Fibroblast of the conjunctiva (primary cell): Measurements from ENCODE around the gene BCAR3.

ENCODE experiments used
- DNase-seq: peaks from one replicate; pipeline ENCODE4 v3.0.0-alpha.2; 2010; ENCODE audit warnings: low read depth

The BCAR3 gene

DNA sequence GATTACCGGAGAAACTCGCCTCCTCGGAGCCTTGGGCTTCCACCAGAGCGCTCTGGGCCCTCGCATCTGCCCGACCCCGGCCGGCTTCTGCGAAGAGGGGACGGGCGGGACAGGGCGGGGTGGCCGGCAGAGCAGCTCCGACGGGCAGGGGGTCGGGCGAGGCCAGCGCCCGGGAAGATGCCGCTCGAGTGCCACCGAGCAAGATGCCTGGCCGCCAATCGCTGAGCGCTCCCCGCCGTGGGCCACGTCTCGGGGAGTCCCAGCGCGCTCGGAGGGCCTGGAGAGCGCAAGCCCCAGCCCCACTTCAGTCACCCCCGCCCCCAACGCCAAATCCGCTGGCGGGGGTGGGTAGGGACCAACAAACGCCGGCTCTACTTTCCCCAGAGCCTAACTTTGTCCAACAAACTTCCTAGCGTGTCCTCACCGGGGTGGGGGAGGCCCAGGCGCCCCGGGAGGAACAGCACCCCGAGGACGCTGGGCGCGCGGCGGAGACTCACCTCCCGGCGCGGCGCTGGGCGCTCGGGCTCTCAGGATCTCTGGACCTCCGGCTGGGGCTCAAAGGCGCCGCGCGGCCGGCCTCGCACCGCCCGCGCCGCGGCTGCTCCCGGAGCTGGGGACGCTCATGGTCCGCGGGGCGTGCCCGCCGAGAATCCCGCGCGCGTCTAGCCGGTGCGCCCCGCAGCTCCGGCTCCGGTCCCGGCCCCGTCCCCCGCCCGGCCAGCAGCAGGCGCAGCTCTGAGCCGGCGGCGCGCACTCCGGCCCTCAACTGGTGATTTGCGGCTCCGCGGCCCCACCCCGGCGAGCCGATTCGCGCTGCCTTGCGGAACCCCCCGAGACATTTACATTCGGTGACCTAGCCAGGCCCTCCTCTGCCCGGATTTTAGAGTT, at the start of gene BCAR3:
TSS of gene BCAR3 (minus strand) at position 737 of the 888 bp plus-strand sequence. CDS start 6,907 bp downstream, outside the sequence.
- DNase-seq = no peak

DNA sequence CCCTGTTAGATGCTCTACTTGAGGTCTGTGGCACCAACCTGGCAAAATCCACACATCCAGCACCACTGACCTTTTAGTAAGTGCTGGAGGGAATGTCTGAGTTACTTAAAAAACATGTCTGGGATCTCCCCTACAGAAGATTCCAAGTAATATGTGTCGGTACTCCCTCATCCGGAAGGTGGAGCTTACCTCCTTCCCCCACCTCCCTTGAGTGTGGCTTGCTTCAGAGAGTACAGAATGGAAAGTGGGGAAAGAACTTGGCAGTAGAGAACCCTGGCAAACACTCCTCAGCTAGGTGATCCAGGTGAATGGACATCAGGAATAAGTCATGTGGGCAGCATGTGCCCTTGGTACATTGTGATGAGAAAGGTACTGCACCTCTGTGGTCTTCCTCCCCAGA, 49.0 kb upstream of the BCAR3 start:
- DNase-seq = no peak

DNA sequence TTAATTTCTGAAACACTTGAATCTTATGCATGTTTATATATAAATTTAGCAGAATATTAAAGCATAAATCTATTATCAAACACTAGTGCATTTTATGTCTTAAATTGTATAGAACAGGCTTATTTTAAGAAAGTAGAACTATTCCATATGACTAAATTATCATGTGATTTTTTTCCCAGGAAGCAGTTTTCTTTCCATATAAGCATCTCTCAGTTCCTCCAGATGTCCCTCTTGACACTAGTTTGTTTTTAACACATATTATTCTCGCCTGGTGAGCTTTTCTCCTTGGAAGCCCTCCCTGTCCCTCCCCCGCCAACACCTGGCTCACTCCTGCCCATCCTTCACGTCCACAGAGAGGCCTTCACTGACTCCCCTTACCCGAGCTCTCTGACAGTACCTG, 48.3 kb upstream of the BCAR3 start:
- no peak for DNase-seq

DNA sequence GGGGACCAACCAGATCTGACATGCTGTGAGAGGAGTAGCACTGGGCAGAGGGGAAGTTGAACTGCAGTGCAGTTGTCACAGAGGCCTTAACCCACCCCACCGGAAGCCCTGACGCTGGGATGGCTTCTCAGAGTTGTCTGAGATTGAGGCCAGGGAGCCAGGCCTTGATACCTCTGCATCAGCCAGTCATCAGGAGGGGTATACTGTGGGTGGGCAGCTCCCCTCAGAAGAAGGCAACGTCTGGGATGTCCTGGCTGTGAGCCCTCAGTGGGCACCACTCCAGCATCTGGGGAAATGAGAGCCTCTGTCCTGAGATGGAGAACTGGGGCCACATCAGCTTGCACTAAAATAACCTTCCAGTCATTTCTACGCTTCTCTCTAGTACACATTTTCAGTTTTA, 47.9 kb upstream of the BCAR3 start:
- no peak for DNase-seq

DNA sequence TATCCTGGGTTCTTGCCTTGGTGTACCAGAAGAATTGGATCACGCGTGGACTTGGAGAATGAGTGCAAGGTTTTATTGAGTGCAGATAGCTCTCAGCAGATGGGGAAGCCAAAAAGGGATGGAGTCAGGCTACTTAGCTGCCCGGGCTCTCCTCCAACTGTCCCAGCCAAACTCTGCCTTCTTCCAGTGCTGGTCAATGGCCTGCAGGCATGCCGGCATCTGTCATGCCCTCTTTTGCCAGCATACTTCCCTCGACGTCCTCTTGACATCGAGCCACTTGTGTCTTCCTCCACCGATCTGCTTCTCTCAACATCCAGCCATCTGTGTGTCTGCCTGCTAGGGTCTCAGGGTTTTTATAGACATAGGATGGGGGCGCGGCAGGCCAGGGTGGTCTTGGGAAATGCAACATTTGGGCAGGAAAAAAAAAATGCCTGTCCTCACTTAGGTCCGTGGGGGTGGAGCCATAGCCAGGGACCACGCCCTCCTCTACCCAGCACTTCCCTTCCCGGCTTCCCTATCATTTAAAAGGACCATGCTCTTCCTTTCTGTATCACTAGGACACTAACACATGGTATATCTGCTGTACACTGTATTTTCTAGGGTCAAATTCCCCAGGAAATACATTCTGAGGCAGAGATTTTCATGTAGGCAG, 47.0 kb upstream of the BCAR3 start:
- no peak for DNase-seq

DNA sequence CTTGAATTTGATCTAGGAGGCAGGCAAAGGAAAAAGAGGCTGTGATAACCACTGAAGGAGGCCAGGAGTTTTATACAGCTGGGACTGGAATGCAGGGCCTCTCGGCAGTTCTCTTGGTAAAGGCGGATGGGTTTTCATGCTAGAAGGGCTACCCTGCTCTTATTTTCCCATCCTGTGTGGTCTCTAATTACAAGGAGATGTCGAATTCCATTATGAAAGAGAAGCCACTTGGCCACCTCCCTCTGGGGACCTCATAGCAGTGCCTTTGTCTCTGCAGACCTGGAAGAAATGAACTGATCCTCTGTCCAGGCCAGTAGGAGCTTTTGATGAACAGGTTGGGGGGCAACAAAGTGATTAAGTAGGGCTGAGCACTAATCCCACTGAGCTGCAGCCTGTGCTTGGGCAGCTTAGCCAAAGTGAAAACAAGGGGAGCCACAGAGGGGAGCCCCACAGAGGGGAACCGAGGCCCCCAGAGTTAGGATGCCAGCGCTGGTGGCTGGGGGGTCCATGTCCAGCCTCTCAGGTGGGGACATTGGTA, 42.2 kb upstream of the BCAR3 start:
- DNase-seq = no peak

DNA sequence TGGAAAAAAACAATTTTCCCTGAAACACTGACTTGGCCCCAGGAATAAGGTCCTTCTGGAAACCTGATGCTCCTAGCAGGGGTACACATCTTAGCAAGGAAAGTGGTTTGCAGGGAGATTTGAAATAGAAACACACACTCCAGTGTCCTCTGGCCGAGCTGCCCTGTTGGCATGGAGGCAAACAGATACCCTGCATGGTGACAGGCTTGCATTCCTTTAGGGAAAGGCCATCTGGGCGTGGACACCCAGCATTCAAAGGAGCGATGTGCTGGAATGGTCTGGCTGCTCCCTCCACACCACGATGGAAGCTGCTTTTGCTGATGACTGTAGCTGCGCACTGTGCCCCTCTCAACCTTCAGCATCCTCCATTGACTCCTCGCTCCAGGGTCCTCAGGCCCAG, 41.5 kb upstream of the BCAR3 start:
- DNase-seq = no peak

DNA sequence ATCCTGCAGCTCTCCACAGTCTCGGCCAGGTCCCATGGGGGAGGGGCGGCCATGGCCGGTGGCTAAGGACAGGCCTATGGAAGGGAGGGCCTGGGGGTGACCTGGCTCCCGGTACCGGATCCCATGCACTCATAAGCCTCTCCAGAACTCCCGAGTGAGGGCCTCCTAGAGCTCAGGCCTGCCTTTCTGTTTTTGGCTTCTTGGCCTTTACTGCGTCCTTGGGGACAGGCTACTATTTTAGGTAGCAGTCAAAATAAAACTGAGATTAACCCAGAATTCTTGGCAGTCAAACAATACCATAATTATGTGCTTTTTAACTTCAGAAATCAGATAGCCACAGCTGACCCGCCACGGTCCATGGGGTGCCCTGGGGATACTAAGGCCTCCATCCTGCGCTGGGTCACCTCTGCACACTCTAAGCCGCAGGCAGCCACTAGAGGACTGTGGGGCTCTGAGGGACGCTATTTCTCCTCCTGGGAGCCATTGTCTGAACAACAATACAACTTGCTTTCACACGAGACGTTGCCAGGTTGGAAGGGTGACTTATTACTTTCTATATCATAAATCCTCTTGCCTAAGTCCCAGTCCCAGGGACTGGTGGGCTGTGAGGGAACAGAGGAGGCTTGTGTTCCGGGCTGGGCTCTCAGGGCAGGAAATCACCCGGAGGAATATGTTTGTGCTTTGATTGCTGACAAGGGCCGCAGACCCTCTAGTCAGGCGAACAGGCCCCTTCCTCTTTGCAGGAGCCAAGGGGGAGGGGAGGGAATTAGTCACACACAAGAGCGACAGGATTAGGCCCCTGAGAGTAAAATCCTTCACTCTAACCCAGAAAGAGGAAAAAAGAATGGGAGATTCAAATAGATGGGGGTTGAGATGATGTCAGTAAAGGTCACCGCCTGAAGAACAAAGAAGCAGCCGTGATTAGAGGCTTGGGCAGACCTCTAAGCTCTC, 40.7 kb upstream of the BCAR3 start:
- DNase-seq = no peak

DNA sequence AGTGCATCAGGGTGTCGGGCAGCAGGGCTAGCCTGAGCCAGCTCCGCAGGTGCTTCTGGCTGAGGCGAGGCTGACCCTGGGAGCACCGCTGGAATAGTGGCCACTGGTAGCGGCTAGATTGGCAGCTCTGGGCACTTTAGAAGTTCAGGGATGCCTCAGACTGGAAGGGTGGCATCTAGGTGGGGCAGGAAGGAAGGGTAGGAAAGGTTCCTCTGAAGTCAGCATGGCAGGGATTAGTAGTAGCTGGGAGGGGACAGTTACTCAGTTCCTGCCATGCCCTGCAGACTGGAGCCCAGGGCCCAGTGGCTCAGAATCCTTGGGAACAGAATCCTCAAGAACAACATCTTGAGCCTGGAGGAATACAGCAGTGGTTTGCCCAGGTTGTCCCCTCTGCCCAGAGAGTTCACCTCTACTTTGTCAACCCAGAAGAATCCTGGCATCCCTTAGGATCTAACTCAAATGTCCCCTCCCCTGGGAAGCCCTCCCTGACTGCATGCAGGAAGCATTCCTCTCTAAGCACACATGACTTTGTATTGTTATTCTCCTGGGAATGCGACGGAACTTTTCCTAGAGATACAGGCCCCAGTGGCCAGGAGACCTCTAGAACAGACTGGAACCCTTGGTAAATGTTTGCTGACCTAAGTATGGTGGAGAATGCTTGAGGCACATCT, 39.5 kb upstream of the BCAR3 start:
- DNase-seq = no peak

DNA sequence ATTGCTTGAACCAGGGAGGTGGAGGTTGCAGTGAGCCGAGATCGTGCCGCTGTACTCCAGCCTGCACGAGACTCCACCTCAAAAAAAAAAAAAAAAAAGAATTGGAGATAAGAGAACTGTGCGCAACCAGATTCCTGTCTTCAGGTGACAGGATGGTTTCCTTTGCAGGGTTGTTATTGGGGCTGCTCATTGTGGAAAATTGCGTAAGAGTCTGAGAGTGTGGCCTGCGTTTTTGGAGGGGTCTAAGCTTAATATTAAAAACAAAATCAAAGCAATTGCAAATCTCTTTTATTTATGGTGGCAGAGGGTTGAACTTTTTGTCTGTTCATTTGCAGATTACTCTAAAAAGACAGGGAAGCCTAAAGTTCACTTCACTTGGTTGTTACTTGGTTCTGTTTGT, 36.0 kb upstream of the BCAR3 start:
- DNase-seq = no peak

DNA sequence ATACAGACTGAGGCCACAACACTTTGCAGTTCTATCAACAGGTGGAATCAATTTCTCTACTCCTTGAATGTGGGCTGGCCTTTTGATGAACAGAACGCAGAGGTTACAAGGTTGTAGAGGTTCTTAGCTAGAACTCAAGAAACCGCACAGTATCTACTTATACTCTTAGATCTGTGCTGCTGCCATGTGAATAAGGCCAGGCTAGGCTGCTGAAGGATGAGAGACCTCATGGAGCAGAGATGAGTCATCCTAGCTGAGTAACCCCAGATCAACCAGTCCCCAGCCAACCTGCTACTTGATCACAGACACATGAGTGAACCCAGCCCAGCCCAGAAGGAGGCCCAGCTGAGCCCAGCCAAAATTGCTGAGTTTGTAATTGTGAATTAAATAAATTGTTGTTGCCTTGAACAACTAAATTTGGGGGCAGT, 35.3 kb upstream of the BCAR3 start:
- no peak for DNase-seq

DNA sequence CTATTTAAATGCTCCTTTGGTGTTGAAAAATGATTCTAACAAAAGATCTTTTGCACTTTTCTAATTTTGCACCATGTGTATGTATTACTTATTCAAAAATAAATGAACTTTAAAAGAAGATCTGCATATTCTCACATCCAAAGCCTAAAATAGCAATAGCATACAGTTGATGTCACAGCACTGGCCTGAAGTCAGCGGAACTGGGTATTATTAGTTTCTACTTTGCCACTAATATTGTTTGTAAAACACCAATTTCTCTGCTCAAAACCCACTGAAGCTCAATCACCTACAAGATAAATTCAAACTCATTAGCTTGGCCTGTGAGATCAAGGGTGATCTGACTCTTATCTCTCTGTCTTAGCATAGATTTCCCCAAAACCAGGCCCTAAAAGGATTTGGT, 34.5 kb upstream of the BCAR3 start:
- DNase-seq = no peak

DNA sequence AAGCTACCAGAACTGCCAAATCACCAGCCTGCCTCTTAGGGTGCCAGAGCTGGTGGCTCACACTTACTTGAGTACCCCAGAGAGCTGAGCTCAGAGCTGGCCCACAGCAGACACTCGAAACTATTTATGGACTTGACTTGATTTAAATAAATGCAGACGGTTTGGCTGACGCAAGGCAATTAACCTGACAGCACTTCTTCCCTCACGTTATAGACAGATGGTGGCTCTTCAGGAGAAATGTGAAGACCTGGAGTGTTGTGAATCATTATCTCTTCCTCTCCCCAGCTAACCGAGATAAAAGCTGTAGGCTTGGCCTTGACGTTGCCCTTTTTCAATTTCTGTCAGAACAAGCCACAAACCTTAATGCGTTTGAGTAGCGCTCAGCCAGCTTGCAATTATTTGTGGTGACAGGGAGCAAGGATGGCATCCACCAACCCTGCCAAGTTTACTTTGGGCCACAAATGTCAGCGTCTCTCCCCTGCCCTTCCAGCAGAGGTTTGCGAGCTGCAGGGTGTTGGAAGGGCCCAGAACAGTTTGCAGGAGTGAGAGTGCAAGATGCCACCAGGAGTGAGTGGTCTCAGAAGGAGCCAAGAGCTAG, 34.0 kb upstream of the BCAR3 start:
- no peak for DNase-seq

DNA sequence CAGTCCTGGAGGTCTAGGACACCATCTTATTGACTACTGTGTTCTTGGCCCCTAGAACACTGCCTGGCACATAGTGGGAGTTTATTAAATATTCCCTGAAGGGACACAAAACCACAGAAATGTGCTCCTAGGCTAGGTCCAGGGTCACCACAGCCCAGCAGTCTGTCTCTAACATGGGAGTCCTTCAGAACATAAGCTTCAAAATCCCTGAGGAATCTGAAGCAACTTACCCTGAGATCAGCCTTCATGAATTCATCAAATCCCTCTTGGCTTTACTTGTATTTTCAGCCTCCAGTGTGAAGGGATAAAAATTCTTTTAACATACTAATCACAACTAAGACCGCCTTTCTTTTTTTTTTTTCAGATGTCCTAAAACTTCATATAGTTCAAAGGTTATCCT, 32.7 kb upstream of the BCAR3 start:
- DNase-seq = no peak

DNA sequence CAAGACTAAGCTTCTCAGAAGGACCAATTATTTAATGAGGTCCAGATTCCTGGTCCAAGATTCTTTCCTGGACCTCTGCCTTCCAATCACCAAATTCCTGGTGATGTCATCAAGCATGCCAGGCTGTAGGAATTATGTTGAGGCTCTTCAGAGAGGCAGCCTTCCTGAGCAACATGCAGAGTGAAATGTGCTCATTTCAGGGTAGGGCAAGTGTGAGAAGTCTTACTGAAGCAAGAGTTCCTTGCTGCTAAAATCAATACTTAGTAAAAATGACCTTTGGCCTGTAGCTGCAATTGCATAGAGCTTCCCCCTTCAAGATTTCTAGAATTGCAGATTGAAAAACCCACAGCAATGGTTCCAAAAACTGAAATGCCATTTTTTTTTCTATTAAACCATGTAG, 31.7 kb upstream of the BCAR3 start:
- no peak for DNase-seq

DNA sequence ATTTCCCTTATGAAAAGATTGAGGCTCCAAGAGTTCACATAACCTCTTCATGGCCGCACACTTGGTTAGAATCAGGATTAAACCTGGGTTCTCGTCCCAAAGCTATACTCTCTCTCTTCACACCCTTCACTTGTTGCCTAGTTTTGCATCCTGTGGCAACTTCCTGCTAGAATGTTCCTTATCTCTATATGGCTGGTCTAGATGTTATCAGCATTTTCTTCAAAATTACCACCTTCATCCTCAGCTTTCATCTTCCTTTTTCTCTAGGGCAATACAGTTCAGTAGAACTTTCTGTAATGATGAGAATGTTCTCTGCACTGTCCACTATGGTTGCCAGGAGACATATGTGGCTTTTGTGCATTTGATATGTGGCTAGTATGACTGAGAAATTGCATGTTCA, 31.1 kb upstream of the BCAR3 start:
- no peak for DNase-seq

DNA sequence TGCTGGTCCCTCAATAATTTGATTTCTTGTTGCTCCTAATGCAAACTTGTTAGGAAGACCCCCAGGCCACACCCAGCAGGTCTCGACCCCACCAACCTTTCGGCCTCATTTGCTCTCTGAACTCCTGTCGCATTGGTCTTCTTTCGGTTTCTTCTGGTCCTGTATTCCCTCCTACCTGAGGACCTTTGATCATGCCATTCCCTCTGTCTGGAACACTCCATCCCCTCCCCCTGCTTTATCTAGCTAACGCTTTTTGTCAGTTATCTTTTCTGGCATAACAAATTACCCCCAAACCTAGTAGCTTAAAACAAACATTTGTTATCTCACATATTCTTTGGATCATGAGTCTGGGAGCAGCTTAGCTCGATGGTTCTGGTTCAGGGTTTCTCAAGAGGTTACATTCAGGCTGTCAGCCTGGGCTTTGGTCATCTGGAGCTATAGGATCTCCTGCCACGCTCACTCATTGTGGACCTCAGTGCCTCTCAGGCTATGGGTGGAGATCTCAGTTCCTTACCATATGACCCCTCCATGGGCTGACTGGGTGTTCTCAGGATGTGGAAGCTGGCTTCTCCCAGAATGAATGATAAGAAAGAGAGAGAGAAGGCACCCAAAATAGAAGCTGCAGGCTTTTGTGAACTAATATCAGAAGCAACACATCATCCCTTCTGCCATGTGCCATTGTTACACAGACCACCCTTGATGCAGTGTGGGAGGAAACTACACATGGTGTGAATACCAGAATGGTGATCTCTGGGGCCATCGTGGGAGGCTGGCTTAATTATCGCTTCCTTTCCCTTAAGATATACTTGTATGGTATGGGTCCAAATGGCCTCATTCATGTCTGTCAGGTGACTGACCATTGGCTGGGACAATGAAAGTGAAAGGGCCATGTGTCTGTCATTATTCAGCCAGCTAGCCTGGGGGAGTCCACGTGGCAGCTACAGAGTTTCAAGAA, 29.1 kb upstream of the BCAR3 start:
- DNase-seq = no peak

DNA sequence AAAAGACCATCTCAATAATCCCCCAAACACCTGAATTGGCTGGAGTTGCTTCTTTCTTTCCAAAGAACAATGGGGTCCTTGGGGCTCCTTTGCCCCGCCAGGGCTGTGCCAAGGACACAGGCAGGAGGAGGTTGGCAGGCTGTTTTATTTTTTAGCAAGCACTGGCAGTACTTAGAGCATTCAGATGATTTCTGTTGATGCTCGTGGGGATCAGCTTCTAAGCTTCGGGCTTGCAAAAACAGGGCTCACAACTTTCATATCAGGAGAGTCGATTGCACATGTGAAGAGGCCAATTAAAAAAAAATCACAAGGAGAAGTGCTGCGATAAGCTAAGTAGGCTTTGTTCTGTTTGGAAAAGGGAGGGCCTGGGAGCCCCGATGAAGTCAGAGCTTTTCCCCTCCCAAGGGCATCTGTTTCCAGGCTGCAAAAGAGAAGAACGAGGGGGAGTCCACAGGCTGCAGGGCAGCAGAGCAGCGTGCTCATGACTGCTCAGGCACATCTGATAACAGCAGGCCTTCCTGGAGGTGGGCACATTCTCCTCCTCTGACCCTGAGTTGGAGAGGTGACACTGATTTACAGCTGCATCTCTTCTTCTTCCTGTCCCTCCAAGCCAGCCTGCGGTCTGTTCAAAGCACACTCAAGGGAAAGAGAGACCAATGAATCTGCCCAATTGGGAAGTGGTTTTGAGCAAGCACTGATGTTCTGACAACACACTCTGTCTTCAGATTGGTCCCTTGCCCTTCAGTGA, 27.3 kb upstream of the BCAR3 start:
- no peak for DNase-seq

DNA sequence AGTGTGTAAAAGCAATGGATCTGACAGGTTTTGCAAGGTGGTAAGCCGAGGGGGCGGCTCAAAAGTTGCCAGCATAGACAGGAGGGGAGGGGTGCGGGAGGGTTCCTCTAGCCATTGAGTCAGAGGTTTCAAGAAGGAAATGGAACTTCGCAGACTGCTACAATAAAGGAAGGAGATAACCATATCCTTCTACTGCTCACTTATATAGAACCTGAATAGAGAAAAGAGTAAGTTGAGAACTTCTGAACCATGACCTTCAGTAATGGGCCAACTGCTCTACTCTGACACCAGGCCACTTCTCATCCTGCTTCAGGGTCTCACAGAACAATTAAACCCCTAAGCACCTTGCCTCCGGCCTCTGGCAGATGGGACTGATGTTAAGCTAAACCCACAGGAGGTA, 26.3 kb upstream of the BCAR3 start:
- no peak for DNase-seq
